ENCODE measurements around the gene SLF2.
A peak's percentile ranks its signal among the peaks of the same experiment; 100 is the strongest.

The SLF2 gene

GRCh38 chr10:101001659-101002035, 88.9 kb downstream of the SLF2 start:
- Histone ChIP-seq H3K36me3 (ENCODE audit: control insufficient read depth in 5 of 5, insufficient read depth in 5 of 5, low read length in 5 of 5) (peaks cover 0 to 44% (median 36%) of the 10 kb centered on the region in 5 donors), H3K27ac (ENCODE audit: low read depth, low read length) (peak overlapping the region; percentile 99), H3K4me3 (ENCODE audit: low read depth in 1 of 5, low read length in 5 of 5) (peak overlapping the region; percentile 10 to 97 (median 93)), H3K4me1 (ENCODE audit: control insufficient read depth in 5 of 5, insufficient read depth in 5 of 5, low read length in 5 of 5) (peaks cover 16 to 80% (median 75%) of the 10 kb centered on the region in 5 donors), H3K27me3 (ENCODE audit: control insufficient read depth in 5 of 5, insufficient read depth in 4 of 5, low read length in 5 of 5) (no peaks in the 10 kb centered on the region), H3K9ac (ENCODE audit: low read length in 5 of 5) (peak overlapping the region; percentile 53 to 99 (median 98)), H3K9me3 (ENCODE audit: control insufficient read depth in 5 of 5, low read length in 5 of 5) (no peaks in the 10 kb centered on the region)

- H3K4me3 ChIP-seq (ENCODE audit: low read depth in 1 of 5, low read length in 5 of 5): peak overlapping the region in 3 of 5 donors; percentile 91 to 93 (median 93)
- H3K9ac ChIP-seq (ENCODE audit: low read length in 5 of 5): peak overlapping the region in 4 of 5 donors; percentile 53 to 99 (median 98)
- H3K27me3 ChIP-seq (ENCODE audit: control insufficient read depth in 5 of 5, insufficient read depth in 4 of 5, low read length in 5 of 5): no peaks in the 10 kb centered on the region
- H3K27ac ChIP-seq (ENCODE audit: low read depth, low read length): peak overlapping the region; percentile 99
- H3K36me3 ChIP-seq (ENCODE audit: control insufficient read depth in 5 of 5, insufficient read depth in 5 of 5, low read length in 5 of 5): peaks cover 0 to 52% (median 44%) of the 10 kb centered on the region in 5 donors
- peaks cover 16 to 82% (median 70%) of the 10 kb centered on the region in 5 donors for H3K4me1 ChIP-seq (ENCODE audit: control insufficient read depth in 5 of 5, insufficient read depth in 5 of 5, low read length in 5 of 5)
- no peaks in the 10 kb centered on the region for H3K9me3 ChIP-seq (ENCODE audit: control insufficient read depth in 5 of 5, low read length in 5 of 5)
Measured at GRCh38 chr10:101002456-101002855, 89.7 kb downstream of the SLF2 start.

- no peak overlapping the region for H3K4me3 ChIP-seq (ENCODE audit: low read depth in 1 of 5, low read length in 5 of 5)
- H3K27ac ChIP-seq (ENCODE audit: low read depth, low read length): peak overlapping the region; percentile 70
- peaks cover 17 to 71% (median 59%) of the 10 kb centered on the region in 5 donors for H3K4me1 ChIP-seq (ENCODE audit: control insufficient read depth in 5 of 5, insufficient read depth in 5 of 5, low read length in 5 of 5)
- no peaks in the 10 kb centered on the region for H3K9me3 ChIP-seq (ENCODE audit: control insufficient read depth in 5 of 5, low read length in 5 of 5)
- peaks cover 0 to 52% (median 45%) of the 10 kb centered on the region in 5 donors for H3K36me3 ChIP-seq (ENCODE audit: control insufficient read depth in 5 of 5, insufficient read depth in 5 of 5, low read length in 5 of 5)
- no peaks in the 10 kb centered on the region for H3K27me3 ChIP-seq (ENCODE audit: control insufficient read depth in 5 of 5, insufficient read depth in 4 of 5, low read length in 5 of 5)
- peak overlapping the region in 1 of 5 donors; percentile 36 for H3K9ac ChIP-seq (ENCODE audit: low read length in 5 of 5)
Measured at GRCh38 chr10:101003639-101004206, 91.0 kb downstream of the SLF2 start.

GRCh38 chr10:101005361-101005760, 92.6 kb downstream of the SLF2 start:
- Histone ChIP-seq H3K9ac (ENCODE audit: low read length in 5 of 5) (no peak overlapping the region), H3K27ac (ENCODE audit: low read depth, low read length) (peak overlapping the region; percentile 41), H3K36me3 (ENCODE audit: control insufficient read depth in 5 of 5, insufficient read depth in 5 of 5, low read length in 5 of 5) (peaks cover 0 to 52% (median 45%) of the 10 kb centered on the region in 5 donors), H3K4me1 (ENCODE audit: control insufficient read depth in 5 of 5, insufficient read depth in 5 of 5, low read length in 5 of 5) (peaks cover 15 to 67% (median 51%) of the 10 kb centered on the region in 5 donors), H3K4me3 (ENCODE audit: low read depth in 1 of 5, low read length in 5 of 5) (no peak overlapping the region), H3K27me3 (ENCODE audit: control insufficient read depth in 5 of 5, insufficient read depth in 4 of 5, low read length in 5 of 5) (no peaks in the 10 kb centered on the region), H3K9me3 (ENCODE audit: control insufficient read depth in 5 of 5, low read length in 5 of 5) (no peaks in the 10 kb centered on the region)

- H3K4me3 ChIP-seq (ENCODE audit: low read depth in 1 of 5, low read length in 5 of 5): no peak overlapping the region
- peaks cover 13 to 60% (median 45%) of the 10 kb centered on the region in 5 donors for H3K4me1 ChIP-seq (ENCODE audit: control insufficient read depth in 5 of 5, insufficient read depth in 5 of 5, low read length in 5 of 5)
- peaks cover 0 to 52% (median 45%) of the 10 kb centered on the region in 5 donors for H3K36me3 ChIP-seq (ENCODE audit: control insufficient read depth in 5 of 5, insufficient read depth in 5 of 5, low read length in 5 of 5)
- H3K27ac ChIP-seq (ENCODE audit: low read depth, low read length): no peak overlapping the region
- no peaks in the 10 kb centered on the region for H3K27me3 ChIP-seq (ENCODE audit: control insufficient read depth in 5 of 5, insufficient read depth in 4 of 5, low read length in 5 of 5)
- H3K9ac ChIP-seq (ENCODE audit: low read length in 5 of 5): no peak overlapping the region
- H3K9me3 ChIP-seq (ENCODE audit: control insufficient read depth in 5 of 5, low read length in 5 of 5): no peaks in the 10 kb centered on the region
Measured at GRCh38 chr10:101005869-101006567, 93.3 kb downstream of the SLF2 start.

GRCh38 chr10:101006593-101007098, 93.9 kb downstream of the SLF2 start:
- Histone ChIP-seq H3K4me1 (ENCODE audit: control insufficient read depth in 5 of 5, insufficient read depth in 5 of 5, low read length in 5 of 5) (peaks cover 10 to 54% (median 38%) of the 10 kb centered on the region in 5 donors), H3K36me3 (ENCODE audit: control insufficient read depth in 5 of 5, insufficient read depth in 5 of 5, low read length in 5 of 5) (peaks cover 0 to 52% (median 45%) of the 10 kb centered on the region in 5 donors), H3K27me3 (ENCODE audit: control insufficient read depth in 5 of 5, insufficient read depth in 4 of 5, low read length in 5 of 5) (no peaks in the 10 kb centered on the region), H3K9me3 (ENCODE audit: control insufficient read depth in 5 of 5, low read length in 5 of 5) (no peaks in the 10 kb centered on the region), H3K9ac (ENCODE audit: low read length in 5 of 5) (peak overlapping the region in 1 of 5 donors; percentile 47), H3K4me3 (ENCODE audit: low read depth in 1 of 5, low read length in 5 of 5) (no peak overlapping the region), H3K27ac (ENCODE audit: low read depth, low read length) (no peak overlapping the region)

- Histone ChIP-seq H3K9me3 (ENCODE audit: control insufficient read depth in 5 of 5, low read length in 5 of 5) (no peaks in the 10 kb centered on the region), H3K9ac (ENCODE audit: low read length in 5 of 5) (peak overlapping the region in 1 of 5 donors; percentile 47), H3K4me3 (ENCODE audit: low read depth in 1 of 5, low read length in 5 of 5) (no peak overlapping the region), H3K36me3 (ENCODE audit: control insufficient read depth in 5 of 5, insufficient read depth in 5 of 5, low read length in 5 of 5) (peaks cover 0 to 51% (median 45%) of the 10 kb centered on the region in 5 donors), H3K27me3 (ENCODE audit: control insufficient read depth in 5 of 5, insufficient read depth in 4 of 5, low read length in 5 of 5) (no peaks in the 10 kb centered on the region), H3K4me1 (ENCODE audit: control insufficient read depth in 5 of 5, insufficient read depth in 5 of 5, low read length in 5 of 5) (peaks cover 5 to 52% (median 34%) of the 10 kb centered on the region in 5 donors), H3K27ac (ENCODE audit: low read depth, low read length) (no peak overlapping the region)
Measured at GRCh38 chr10:101007099-101007711, 94.4 kb downstream of the SLF2 start.

GRCh38 chr10:101007915-101008822, 95.4 kb downstream of the SLF2 start:
- H3K9me3 ChIP-seq (ENCODE audit: control insufficient read depth in 5 of 5, low read length in 5 of 5): no peaks in the 10 kb centered on the region
- H3K36me3 ChIP-seq (ENCODE audit: control insufficient read depth in 5 of 5, insufficient read depth in 5 of 5, low read length in 5 of 5): peaks cover 0 to 42% (median 36%) of the 10 kb centered on the region in 5 donors
- no peak overlapping the region for H3K9ac ChIP-seq (ENCODE audit: low read length in 5 of 5)
- no peaks in the 10 kb centered on the region for H3K27me3 ChIP-seq (ENCODE audit: control insufficient read depth in 5 of 5, insufficient read depth in 4 of 5, low read length in 5 of 5)
- no peak overlapping the region for H3K4me3 ChIP-seq (ENCODE audit: low read depth in 1 of 5, low read length in 5 of 5)
- H3K4me1 ChIP-seq (ENCODE audit: control insufficient read depth in 5 of 5, insufficient read depth in 5 of 5, low read length in 5 of 5): peaks cover 8 to 52% (median 34%) of the 10 kb centered on the region in 5 donors
- H3K27ac ChIP-seq (ENCODE audit: low read depth, low read length): no peak overlapping the region

- no peaks in the 10 kb centered on the region for H3K9me3 ChIP-seq (ENCODE audit: control insufficient read depth in 5 of 5, low read length in 5 of 5)
- H3K27ac ChIP-seq (ENCODE audit: low read depth, low read length): no peak overlapping the region
- peaks cover 11 to 50% (median 32%) of the 10 kb centered on the region in 5 donors for H3K4me1 ChIP-seq (ENCODE audit: control insufficient read depth in 5 of 5, insufficient read depth in 5 of 5, low read length in 5 of 5)
- H3K36me3 ChIP-seq (ENCODE audit: control insufficient read depth in 5 of 5, insufficient read depth in 5 of 5, low read length in 5 of 5): peaks cover 0 to 34% (median 28%) of the 10 kb centered on the region in 5 donors
- H3K9ac ChIP-seq (ENCODE audit: low read length in 5 of 5): no peak overlapping the region
- no peak overlapping the region for H3K4me3 ChIP-seq (ENCODE audit: low read depth in 1 of 5, low read length in 5 of 5)
- H3K27me3 ChIP-seq (ENCODE audit: control insufficient read depth in 5 of 5, insufficient read depth in 4 of 5, low read length in 5 of 5): no peaks in the 10 kb centered on the region
Measured at GRCh38 chr10:101008823-101009423, 96.2 kb downstream of the SLF2 start.

Data from subcutaneous abdominal adipose tissue (tissue), 5 donors.